OCI-LY1 (cell line): ENCODE data around the gene SNX24.

Experiments
- H2AFZ ChIP-seq: fragments of 200-600 bp; sonication (generic), shearing (Covaris generic); 2 replicates; pipeline ENCODE4 v1.6.0; 2014; ENCODE audit warnings: antibody characterized with exemption, mild to moderate bottlenecking, low read length
- H3F3A ChIP-seq: fragments of 200-600 bp; sonication (generic), shearing (Covaris generic); 2 replicates; pipeline ENCODE4 v1.6.0; 2014; ENCODE audit warnings: mild to moderate bottlenecking, antibody characterized with exemption, low read length, moderate library complexity; ENCODE audit not compliant: insufficient read depth
- H3K27ac ChIP-seq: fragments of 200-600 bp; sonication (generic); 2 replicates; pipeline ENCODE4 v1.5.1; 2014; ENCODE audit warnings: low read length, mixed run types, mild to moderate bottlenecking, low read depth; ENCODE audit not compliant: poor library complexity, severe bottlenecking
- H3K27me3 ChIP-seq: fragments of 200-600 bp; sonication (generic); 2 replicates; pipeline ENCODE4 v1.6.0; 2014; ENCODE audit warnings: antibody characterized with exemption, mild to moderate bottlenecking, low read length, moderate library complexity; ENCODE audit not compliant: insufficient read depth
- H3K36me3 ChIP-seq: fragments of 200-600 bp; sonication (generic); 2 replicates; pipeline ENCODE4 v1.6.1; 2014; ENCODE audit warnings: mild to moderate bottlenecking, antibody characterized with exemption, low read length, moderate library complexity, mixed read lengths; ENCODE audit not compliant: insufficient read depth
- H3K4me1 ChIP-seq: fragments of 200-600 bp; sonication (generic); 2 replicates; pipeline ENCODE4 v1.5.1; 2014; ENCODE audit warnings: mild to moderate bottlenecking, low read length, moderate library complexity; ENCODE audit not compliant: insufficient read depth, severe bottlenecking
- H3K4me2 ChIP-seq: fragments of 200-600 bp; sonication (generic), shearing (Covaris generic); 2 replicates; pipeline ENCODE4 v1.6.1; 2014; ENCODE audit warnings: low read length
- H3K4me3 ChIP-seq: fragments of 200-600 bp; sonication (generic); 2 replicates; pipeline ENCODE4 v1.5.1; 2014; ENCODE audit warnings: low read length, low read depth, mild to moderate bottlenecking, mixed read lengths; ENCODE audit not compliant: poor library complexity, severe bottlenecking
- H3K79me2 ChIP-seq: fragments of 200-600 bp; shearing (Covaris generic); 2 replicates; pipeline ENCODE4 v1.6.1; 2016; ENCODE audit warnings: mixed run types, low read length, mixed read lengths; ENCODE audit not compliant: insufficient read depth
- H3K9ac ChIP-seq: fragments of 200-600 bp; sonication (generic), shearing (Covaris generic); 2 replicates; pipeline ENCODE4 v1.6.1; 2014; ENCODE audit warnings: mild to moderate bottlenecking, low read length, mixed read lengths
- H3K9me2 ChIP-seq: fragments of 200-600 bp; sonication (generic), shearing (Covaris generic); 2 replicates; pipeline ENCODE4 v1.6.1; 2014; ENCODE audit warnings: low read depth, mild to moderate bottlenecking, low read length, mixed read lengths
- H3K9me3 ChIP-seq: fragments of 200-600 bp; shearing (Covaris generic); 2 replicates; pipeline ENCODE4 v1.6.1; 2014; ENCODE audit warnings: low read length, mixed read lengths
- H4K20me1 ChIP-seq: fragments of 200-600 bp; sonication (generic), shearing (Covaris generic); 2 replicates; pipeline ENCODE4 v1.6.0; 2016; ENCODE audit warnings: mild to moderate bottlenecking, low read length; ENCODE audit not compliant: insufficient read depth
- EZH2 ChIP-seq: fragments of 200-600 bp; sonication (generic), shearing (Covaris generic); IDR thresholded peaks from 2 replicates; pipeline ENCODE4 v1.8.0; 2017; ENCODE audit warnings: borderline replicate concordance, mixed run types, mild to moderate bottlenecking, antibody characterized with exemption, low read length, moderate library complexity, mixed read lengths
- TF ChIP-seq, protein P1 (sequence below): fragments of 200-600 bp; sonication (generic), shearing (Covaris generic); IDR thresholded peaks from 2 replicates; pipeline ENCODE4 v1.5.1; 2017; ENCODE audit warnings: mild to moderate bottlenecking, antibody characterized with exemption, low read length, moderate library complexity, mixed read lengths

Gene SNX24

DNA sequence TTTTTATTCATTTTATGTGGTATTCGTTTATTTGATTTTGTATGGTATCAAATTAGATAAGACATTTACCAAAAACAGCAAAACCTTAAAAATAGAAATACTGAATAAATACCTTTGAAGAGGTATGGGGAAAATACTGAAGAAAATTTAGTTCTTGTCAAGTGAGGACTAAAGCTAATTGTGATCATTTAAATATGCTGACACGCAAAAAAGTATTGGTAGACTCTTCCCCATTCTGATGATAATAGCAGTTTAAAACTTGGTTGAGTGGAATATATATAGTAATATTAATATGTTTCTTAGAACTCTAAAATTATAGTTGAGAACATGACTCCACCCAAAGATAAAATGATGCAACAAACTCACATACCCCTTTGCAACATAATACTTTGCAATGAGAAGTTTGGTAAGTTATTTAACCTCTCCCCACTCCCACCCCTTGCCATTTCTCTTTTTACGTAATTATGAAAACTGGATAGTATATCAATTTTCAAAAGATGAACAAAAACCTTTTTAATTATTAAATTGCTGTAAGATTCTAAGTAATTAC, 30.1 kb upstream of the SNX24 start:
- Histone ChIP-seq H3K4me2 (no peak overlapping the region), H2AFZ (no peak overlapping the region), H3K27ac (no peak overlapping the region), H3K4me1 (no peaks in the 10 kb centered on the region), H4K20me1 (no peaks in the 10 kb centered on the region), H3K36me3 (peaks cover 52% of the 10 kb centered on the region), H3K9me2 (no peaks in the 10 kb centered on the region), H3K9me3 (no peaks in the 10 kb centered on the region), H3K9ac (no peak overlapping the region), H3F3A (no peaks in the 10 kb centered on the region), H3K4me3 (no peak overlapping the region), H3K27me3 (no peaks in the 10 kb centered on the region), H3K79me2 (no peaks in the 10 kb centered on the region)
- TF ChIP-seq EZH2, result no peak
- TF ChIP-seq, protein P1, sequence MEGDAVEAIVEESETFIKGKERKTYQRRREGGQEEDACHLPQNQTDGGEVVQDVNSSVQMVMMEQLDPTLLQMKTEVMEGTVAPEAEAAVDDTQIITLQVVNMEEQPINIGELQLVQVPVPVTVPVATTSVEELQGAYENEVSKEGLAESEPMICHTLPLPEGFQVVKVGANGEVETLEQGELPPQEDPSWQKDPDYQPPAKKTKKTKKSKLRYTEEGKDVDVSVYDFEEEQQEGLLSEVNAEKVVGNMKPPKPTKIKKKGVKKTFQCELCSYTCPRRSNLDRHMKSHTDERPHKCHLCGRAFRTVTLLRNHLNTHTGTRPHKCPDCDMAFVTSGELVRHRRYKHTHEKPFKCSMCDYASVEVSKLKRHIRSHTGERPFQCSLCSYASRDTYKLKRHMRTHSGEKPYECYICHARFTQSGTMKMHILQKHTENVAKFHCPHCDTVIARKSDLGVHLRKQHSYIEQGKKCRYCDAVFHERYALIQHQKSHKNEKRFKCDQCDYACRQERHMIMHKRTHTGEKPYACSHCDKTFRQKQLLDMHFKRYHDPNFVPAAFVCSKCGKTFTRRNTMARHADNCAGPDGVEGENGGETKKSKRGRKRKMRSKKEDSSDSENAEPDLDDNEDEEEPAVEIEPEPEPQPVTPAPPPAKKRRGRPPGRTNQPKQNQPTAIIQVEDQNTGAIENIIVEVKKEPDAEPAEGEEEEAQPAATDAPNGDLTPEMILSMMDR, result no peak

DNA sequence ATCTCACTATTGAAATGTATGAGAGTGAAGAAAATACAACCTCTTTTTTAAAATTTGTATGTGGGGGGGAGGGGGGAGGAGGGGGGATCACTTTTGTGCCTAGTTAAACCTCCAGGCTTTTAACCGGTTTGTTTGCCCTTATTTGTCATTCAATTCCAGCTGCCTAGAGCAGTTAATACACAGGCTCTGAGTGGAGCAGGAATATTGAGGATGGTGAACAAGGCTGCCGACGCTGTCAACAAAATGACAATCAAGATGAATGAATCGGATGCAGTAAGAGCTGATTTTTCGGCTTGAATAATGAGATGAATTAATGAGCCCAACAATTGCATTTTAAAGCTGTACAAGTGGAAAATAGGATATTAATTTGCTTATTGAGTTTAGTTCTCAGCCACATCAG, 28.7 kb upstream of the SNX24 start:
- Histone ChIP-seq H3K9me3 (no peaks in the 10 kb centered on the region), H3K36me3 (peaks cover 54% of the 10 kb centered on the region), H3K4me1 (no peaks in the 10 kb centered on the region), H3K27ac (no peak overlapping the region), H3F3A (no peaks in the 10 kb centered on the region), H3K27me3 (no peaks in the 10 kb centered on the region), H3K9ac (no peak overlapping the region), H3K9me2 (no peaks in the 10 kb centered on the region), H4K20me1 (no peaks in the 10 kb centered on the region), H3K4me3 (no peak overlapping the region), H3K79me2 (no peaks in the 10 kb centered on the region), H2AFZ (no peak overlapping the region), H3K4me2 (no peak overlapping the region)
- TF ChIP-seq EZH2, result no peak
- TF ChIP-seq, protein P1, result no peak

GRCh38 chr5:122831984-122832383, 13.4 kb upstream of the SNX24 start:
- H3K9me3 ChIP-seq, result no peaks in the 10 kb centered on the region

More at GRCh38 chr5:122831984-122832383, 13.4 kb upstream of the SNX24 start:
- H3K27me3 ChIP-seq, result no peaks in the 10 kb centered on the region
- TF ChIP-seq, protein P1, result no peak
- no peak for TF ChIP-seq EZH2
- no peak overlapping the region for H3K4me2 ChIP-seq
- H3K9ac ChIP-seq, result no peak overlapping the region
- no peaks in the 10 kb centered on the region for H3F3A ChIP-seq
- no peak overlapping the region for H3K27ac ChIP-seq
- peaks cover 33% of the 10 kb centered on the region for H3K36me3 ChIP-seq
- no peaks in the 10 kb centered on the region for H3K4me1 ChIP-seq
- no peaks in the 10 kb centered on the region for H3K9me2 ChIP-seq
- no peaks in the 10 kb centered on the region for H3K79me2 ChIP-seq
- H2AFZ ChIP-seq, result no peak overlapping the region
- H4K20me1 ChIP-seq, result no peaks in the 10 kb centered on the region
- H3K4me3 ChIP-seq, result no peak overlapping the region
